Measurements from ENCODE around the gene WBP11. TPM values are rescaled to one million over a fixed set of nuclear protein-coding genes. Genes with fewer than 3 reads are reported as not detected.

The WBP11 gene
- total RNA-seq, 1 experiment from 2014 or later: 47.3 TPM

DNA sequence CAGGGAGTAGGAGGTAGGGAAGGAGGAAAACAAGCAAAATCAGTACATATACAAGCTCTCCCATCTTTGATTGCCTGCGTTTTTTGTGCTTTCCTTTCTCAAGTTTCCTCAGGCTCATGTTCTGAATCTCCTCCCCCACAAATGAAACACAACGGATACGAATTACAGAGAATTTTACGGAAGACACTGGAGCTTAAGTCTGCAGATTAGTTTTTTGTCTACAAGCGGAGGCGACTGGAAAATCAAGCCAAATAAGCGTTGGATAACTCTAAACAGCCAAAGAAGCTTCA is 612 bp downstream of the WBP11 start:
- no peak for DNase-seq (ENCODE audit: low read depth, low spot score)

DNA sequence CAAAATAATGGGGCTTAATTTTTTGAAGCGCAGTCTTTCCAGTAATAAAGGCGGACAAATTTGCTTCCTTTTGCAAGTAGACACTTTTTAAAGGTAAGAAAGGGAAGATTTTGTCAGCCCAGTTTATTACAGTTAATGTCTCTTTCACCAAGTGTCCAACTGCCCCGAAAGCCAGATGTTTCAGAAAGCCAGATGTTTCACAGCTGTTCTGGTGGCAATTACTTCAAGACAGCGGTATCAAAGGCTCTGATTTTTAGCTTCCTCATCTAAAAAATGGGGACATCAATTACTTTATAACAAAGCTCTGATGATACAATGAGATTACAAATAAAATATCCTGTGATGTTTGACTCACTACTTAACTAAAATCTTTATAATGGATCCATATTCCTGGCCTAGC is 1.0 kb downstream of the WBP11 start:
- no peaks in the 10 kb centered on the region; the same call in 1 of the 2 replicates for H3K4me1 ChIP-seq (ENCODE audit: control insufficient read depth, insufficient read depth, low read length)
- in situ Hi-C loops (cut with HindIII; ENCODE audit: low pct_unique_long_range_greater_than_20kb, low sequenced_read_pairs): no loop called here
- H3K27me3 ChIP-seq (ENCODE audit: control insufficient read depth, insufficient read depth, low read length): no peaks in the 10 kb centered on the region
- ChIA-PET CTCF (interaction anchor here (0.6 kb wide), 1 partner anchor 194 kb away, joined by 3 read pairs; no protein-coding TSS in a partner anchor), POLR2A (interaction anchor here (0.6 to 0.7 kb wide), 3 partner anchors 30 to 379 kb away, joined by 3 to 5 read pairs (median 3); no protein-coding TSS in a partner anchor)
- ATAC-seq: no peak
- peak overlapping the region; percentile 94 to 98 for H3K4me3 ChIP-seq (ENCODE audit: low read depth in 2 of 2, low read length in 2 of 2)
- no peaks in the 10 kb centered on the region for H3K9me3 ChIP-seq (ENCODE audit: control insufficient read depth, insufficient read depth, low read depth, low read length)
- H3K27ac ChIP-seq (ENCODE audit: low read length): peak overlapping the region; percentile 91
- TF ChIP-seq REST (IDR thresholded peaks at IDR 0.05; ENCODE audit: insufficient read depth in 1 of 2, low read depth in 2 of 2, low read length in 1 of 2) (no peak), SIN3A (IDR thresholded peaks at IDR 0.05; ENCODE audit: borderline replicate concordance, insufficient read depth, low read depth, low read length) (no peak), POLR2AphosphoS5 (IDR thresholded peaks at IDR 0.05; ENCODE audit: low read depth, low read length) (no peak), TCF7L2 (IDR thresholded peaks at IDR 0.05; ENCODE audit: low read depth, low read length) (no peak), CTCF (IDR thresholded peaks at IDR 0.05) (no peak)
- intact Hi-C loops (cut with micrococcal nuclease; ENCODE audit: unreplicated experiment): no loop called here
- DNase-seq (ENCODE audit: low read depth, low spot score): no peak
- BruUV-seq (replicated peaks): no TSS peak
- H3K36me3 ChIP-seq (ENCODE audit: control insufficient read depth, insufficient read depth, low read length): peaks cover 30% of the 10 kb centered on the region

More for the DNA sequence above, 612 bp downstream of the WBP11 start:
- no TSS peak for BruUV-seq (replicated peaks)
- H3K36me3 ChIP-seq (ENCODE audit: control insufficient read depth, insufficient read depth, low read length): peaks cover 30% of the 10 kb centered on the region
- no peak for ATAC-seq
- intact Hi-C loops (cut with micrococcal nuclease; ENCODE audit: unreplicated experiment) (no loop called here), in situ Hi-C loops (cut with HindIII; ENCODE audit: low pct_unique_long_range_greater_than_20kb, low sequenced_read_pairs) (no loop called here)
- H3K4me1 ChIP-seq (ENCODE audit: control insufficient read depth, insufficient read depth, low read length): no peaks in the 10 kb centered on the region; the same call in 1 of the 2 replicates
- ChIA-PET CTCF (interaction anchor here (0.6 kb wide), 1 partner anchor 193 kb away, joined by 3 read pairs; no protein-coding TSS in a partner anchor), POLR2A (interaction anchor here (0.6 to 0.7 kb wide), 3 partner anchors 30 to 378 kb away, joined by 3 to 5 read pairs (median 3); no protein-coding TSS in a partner anchor)
- TF ChIP-seq CTCF (IDR thresholded peaks at IDR 0.05): no peak
- peak overlapping the region; percentile 91 for H3K27ac ChIP-seq (ENCODE audit: low read length)
- no peaks in the 10 kb centered on the region for H3K27me3 ChIP-seq (ENCODE audit: control insufficient read depth, insufficient read depth, low read length)
- H3K4me3 ChIP-seq (ENCODE audit: low read depth in 2 of 2, low read length in 2 of 2): peak overlapping the region; percentile 94 to 98
- H3K9me3 ChIP-seq (ENCODE audit: control insufficient read depth, insufficient read depth, low read depth, low read length): no peaks in the 10 kb centered on the region

Data from Panc1 (cell line).